ENCODE results near the gene ABTB1.

DNA sequence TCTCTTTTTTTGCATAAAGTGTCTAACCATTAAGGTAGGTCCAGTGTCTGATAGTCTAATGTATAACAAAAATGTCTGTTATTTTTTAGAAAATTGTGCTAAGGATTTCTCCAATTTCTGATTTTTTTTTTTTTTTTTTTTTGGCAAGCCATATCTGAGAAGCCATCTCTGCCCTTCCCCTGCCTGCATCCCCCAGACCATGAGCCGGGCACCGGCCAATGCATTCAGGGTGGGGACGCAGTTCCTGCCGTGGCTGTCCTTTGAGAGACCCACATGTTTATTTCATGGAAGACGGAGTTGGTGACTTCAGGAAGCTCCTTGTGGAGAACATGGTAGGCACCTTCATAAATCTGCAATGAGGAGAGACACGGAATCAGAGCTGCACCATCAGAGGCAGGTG is 19.2 kb downstream of the ABTB1 start:
- TF ChIP-seq CTCF (IDR thresholded peaks at IDR 0.05) (no peak), EZH2 (IDR thresholded peaks at IDR 0.05; ENCODE audit: borderline replicate concordance, insufficient read depth, low read depth, low read length, poor library complexity, severe bottlenecking) (no peak)
